GM15510 (cell line): ENCODE data around the gene LGR6.

ENCODE experiments used
- POLR2A ChIP-seq: IDR thresholded peaks from 3 replicates; pipeline ENCODE4 v1.6.1; 2011; ENCODE audit warnings: borderline replicate concordance; ENCODE audit not compliant: insufficient read length; ENCODE audit errors: extremely low read depth

The LGR6 gene

GRCh38 chr1:202201971-202202370, 8.4 kb downstream of the LGR6 start:
- no peak for TF ChIP-seq POLR2A

DNA sequence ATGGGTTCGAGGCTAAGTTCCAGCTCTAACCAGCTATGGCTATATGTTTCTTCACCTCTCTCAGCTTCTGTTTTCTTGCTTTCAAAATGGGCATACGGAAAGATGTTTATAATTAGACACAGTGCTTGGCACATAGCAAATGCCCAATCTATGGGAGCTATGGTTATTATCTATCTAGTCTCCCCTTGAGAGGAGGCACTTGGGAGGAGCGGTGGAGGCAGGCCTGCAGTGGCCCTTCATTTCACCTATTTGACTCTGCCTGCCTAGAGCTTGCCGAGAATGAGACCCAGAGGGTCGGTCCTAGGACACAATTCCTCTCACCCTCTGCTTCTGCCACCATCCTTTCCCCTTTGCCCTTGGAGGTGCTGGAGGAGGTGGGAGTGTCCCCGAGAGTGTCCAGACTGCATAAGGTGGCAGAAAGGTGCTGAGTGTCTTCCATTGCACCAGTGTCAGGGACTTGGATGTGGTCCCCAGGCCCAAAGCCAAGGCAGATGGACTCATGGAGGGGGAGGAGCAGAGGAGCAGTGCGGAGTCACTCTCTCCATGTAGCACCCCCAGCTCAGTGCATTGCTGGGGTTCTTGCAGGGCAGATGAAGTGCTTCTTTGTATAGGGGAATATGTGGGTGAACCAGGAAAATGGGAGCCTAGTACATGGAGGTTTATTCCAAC, 9.0 kb downstream of the LGR6 start:
- TF ChIP-seq POLR2A = no peak

GRCh38 chr1:202203238-202204039, 9.8 kb downstream of the LGR6 start:
- no peak for TF ChIP-seq POLR2A

DNA sequence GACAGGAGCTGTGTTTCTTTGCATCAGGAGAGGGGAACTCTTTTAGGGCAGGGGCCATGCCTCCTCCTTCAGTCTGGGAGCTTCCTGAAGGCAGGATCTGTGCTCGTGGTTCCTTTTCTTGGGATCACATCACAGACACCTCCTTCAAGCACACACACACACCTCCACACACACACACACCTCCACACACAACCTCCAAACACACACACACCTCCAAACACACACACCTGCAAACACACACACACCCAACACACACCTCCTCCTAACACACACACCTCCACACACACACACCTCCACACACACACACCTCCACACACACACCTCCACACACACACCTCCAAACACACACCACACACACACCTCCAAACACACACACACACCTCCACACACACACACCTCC, 10.5 kb downstream of the LGR6 start:
- TF ChIP-seq POLR2A = no peak

- TF ChIP-seq POLR2A = no peak
Measured at GRCh38 chr1:202205523-202206190, 12.1 kb downstream of the LGR6 start.

DNA sequence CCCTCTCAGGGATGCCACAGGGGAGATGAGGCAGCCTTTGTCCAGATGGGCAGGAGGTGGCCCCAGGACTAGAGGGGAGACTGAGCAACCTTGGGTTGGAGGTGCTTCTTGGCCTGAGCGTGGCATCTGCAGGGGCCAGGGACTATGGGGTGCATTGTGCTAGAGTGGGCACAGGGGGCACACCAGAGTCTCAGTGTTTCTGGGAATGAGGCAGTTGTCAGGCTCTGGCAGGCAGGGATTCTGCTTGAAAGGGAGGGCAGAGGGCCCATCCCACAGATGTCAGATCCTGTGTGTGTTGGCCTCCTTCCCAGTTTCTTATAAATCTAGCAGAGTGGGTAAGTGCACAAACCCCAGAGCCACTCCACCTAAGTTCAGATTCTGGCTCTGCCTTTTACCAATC, 13.7 kb downstream of the LGR6 start:
- TF ChIP-seq POLR2A = no peak

- no peak for TF ChIP-seq POLR2A
Measured at GRCh38 chr1:202208351-202208857, 14.8 kb downstream of the LGR6 start.

GRCh38 chr1:202210385-202210784, 16.8 kb downstream of the LGR6 start:
- TF ChIP-seq POLR2A = no peak

GRCh38 chr1:202210969-202211368, 17.4 kb downstream of the LGR6 start:
- TF ChIP-seq POLR2A = no peak

DNA sequence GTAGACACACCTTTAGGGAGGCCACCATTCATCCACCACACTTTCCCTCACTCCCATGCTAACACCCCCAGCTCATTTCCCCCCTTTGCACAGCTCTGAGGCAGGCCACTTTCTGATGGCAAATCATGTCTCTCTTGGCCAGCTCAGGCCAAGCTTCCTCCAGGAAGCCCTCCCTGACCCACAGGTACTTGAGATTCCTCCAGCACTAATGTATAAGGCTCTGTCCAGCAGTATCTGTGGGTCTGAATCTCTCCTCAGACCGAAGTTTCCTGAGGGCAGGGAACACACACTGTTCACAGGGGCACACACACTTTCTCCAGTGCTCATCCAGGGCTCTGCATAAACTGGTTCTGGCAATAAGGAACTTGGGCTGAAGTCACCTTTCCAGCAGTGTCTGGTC, 19.2 kb downstream of the LGR6 start:
- no peak for TF ChIP-seq POLR2A

GRCh38 chr1:202213361-202214088, 19.9 kb downstream of the LGR6 start:
- TF ChIP-seq POLR2A = no peak

- TF ChIP-seq POLR2A = no peak
Measured at GRCh38 chr1:202214089-202214843, 20.7 kb downstream of the LGR6 start.

DNA sequence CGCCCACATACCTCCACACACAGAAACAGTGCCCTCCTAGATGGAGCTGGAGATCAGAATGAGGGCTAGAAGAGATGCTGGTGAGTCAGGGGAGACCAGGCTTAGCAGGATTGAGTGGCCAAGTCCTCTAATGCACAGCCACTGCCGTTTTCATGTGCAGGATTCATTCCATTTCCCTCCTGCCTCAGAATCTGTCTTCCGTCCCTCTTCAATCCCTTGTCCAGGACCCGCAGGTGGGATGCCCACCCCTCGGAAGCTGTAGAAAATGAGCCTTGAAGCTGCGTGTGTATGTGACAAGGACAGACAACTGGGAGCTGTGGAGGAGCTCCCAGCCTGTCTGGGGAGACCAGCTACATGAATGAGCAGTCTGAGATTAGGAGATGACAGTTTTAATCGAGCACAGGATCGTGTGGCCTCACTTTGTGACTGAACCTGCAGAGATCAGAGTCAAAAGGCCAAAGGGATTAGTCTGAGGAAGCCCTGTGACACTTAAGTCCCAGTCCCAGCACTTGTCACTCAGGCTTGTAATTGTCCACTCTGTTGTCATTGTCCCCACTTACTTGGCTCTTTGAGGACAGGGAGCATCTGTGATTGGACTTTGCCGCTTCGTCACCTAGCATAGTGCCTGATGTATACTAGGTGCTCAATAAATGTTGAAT, 22.0 kb downstream of the LGR6 start:
- TF ChIP-seq POLR2A = no peak
